Testis (tissue), 2 donors: ENCODE data around the gene CA9.
"Not testable (repeated sequence)": the region's sequence is repeated elsewhere in the genome, so short reads cannot be mapped to it uniquely, and the experiment has no call there.

ENCODE experiments used
- POLR2A ChIP-seq: fragments of 450-650 bp; IDR thresholded peaks from one replicate; pipeline ENCODE4 v1.6.1; 2017; ENCODE audit warnings: antibody characterized with exemption, mild to moderate bottlenecking, moderate library complexity
- TF ChIP-seq, protein P1 (sequence below), 3 experiments: fragments of 450-650 bp in 2 of 3; fragments of 200-600 bp in 1 of 3; sonication (generic) in 1 of 3; IDR thresholded peaks; one replicate each; pipeline ENCODE4 v1.5.1; 2016 to 2019; ENCODE audit warnings: antibody characterized with exemption in 3 of 3, mild to moderate bottlenecking in 2 of 3, moderate library complexity in 1 of 3

DNA sequence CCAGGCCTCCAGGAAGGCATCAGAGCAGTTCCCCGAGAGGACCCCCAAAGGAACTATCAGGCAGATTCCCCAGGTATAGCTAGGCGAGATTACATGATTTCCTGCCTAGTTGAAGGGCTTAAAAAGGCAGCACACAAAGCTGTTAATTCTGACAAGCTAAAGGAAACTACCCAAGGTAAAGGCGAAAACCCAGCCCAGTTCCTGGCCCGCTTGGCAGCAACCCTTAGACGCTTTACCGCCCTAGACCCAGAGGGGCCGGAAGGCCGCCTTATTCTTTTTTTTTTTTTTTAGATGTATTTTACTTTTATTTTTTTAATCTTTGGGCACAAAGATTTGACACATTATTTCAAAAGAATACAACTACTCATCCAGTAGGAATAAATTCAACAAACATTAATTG is 35.0 kb upstream of the CA9 start:
- TF ChIP-seq, protein P1, sequence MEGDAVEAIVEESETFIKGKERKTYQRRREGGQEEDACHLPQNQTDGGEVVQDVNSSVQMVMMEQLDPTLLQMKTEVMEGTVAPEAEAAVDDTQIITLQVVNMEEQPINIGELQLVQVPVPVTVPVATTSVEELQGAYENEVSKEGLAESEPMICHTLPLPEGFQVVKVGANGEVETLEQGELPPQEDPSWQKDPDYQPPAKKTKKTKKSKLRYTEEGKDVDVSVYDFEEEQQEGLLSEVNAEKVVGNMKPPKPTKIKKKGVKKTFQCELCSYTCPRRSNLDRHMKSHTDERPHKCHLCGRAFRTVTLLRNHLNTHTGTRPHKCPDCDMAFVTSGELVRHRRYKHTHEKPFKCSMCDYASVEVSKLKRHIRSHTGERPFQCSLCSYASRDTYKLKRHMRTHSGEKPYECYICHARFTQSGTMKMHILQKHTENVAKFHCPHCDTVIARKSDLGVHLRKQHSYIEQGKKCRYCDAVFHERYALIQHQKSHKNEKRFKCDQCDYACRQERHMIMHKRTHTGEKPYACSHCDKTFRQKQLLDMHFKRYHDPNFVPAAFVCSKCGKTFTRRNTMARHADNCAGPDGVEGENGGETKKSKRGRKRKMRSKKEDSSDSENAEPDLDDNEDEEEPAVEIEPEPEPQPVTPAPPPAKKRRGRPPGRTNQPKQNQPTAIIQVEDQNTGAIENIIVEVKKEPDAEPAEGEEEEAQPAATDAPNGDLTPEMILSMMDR (IDR thresholded peaks at IDR 0.05), result not testable (repeated sequence)
- TF ChIP-seq POLR2A, result not testable (repeated sequence)
